ENCODE results near the gene CDR2. TPM values are rescaled to one million over a fixed set of nuclear protein-coding genes. Genes with fewer than 3 reads are reported as not detected.

Gene CDR2
- total and polyA plus RNA-seq, 9 of the 15 experiments (the other 6 are each of a cell fraction or from before 2014, with no cell fraction given) = 4.6 to 30.3 (median 19.9) TPM

- TF ChIP-seq POLR3G (IDR thresholded peaks at IDR 0.05; ENCODE audit: extremely low read depth, insufficient read length, insufficient replicate concordance) = peak; percentile 52
- TF ChIP-seq U2AF2 (optimal IDR thresholded peaks at IDR 0.05; ENCODE audit: low read depth, low read length) = no peak
- no peak for TF ChIP-seq ZNF133 (CRISPR knock-in tag; IDR thresholded peaks at IDR 0.05)
- no peak; the same call in 1 of the 2 replicates for TF ChIP-seq ZNF41 (CRISPR knock-in tag; conservative IDR thresholded peaks at IDR 0.05)
- 0 out of 2 replicates have a peak, but pooled peaks have one; percentile 3 for TF ChIP-seq JUND (IDR thresholded peaks at IDR 0.05; ENCODE audit: borderline replicate concordance, low read depth, low read length)
- TF ChIP-seq JUND (tag; IDR thresholded peaks at IDR 0.05; ENCODE audit: borderline replicate concordance, low read depth, low read length) = peak; percentile 54; the same call in 1 of the 3 replicates
- TF ChIP-seq CTCF (IDR thresholded peaks at IDR 0.05 in 2 of 3, conservative IDR thresholded peaks at IDR 0.05 in 1 of 3; ENCODE audit: insufficient read depth in 2 of 3, low read depth in 1 of 3, low read length in 3 of 3) = no peak
- TF ChIP-seq ZBED1 (IDR thresholded peaks at IDR 0.05) = no peak
- TF ChIP-seq USF2 (CRISPR knock-in tag; IDR thresholded peaks at IDR 0.05) = no peak
- no peak for TF ChIP-seq NR3C1 (CRISPR knock-in tag; IDR thresholded peaks at IDR 0.05)
- no peak for TF ChIP-seq PHF20 (IDR thresholded peaks at IDR 0.05; ENCODE audit: partially characterized antibody)
- no peak for TF ChIP-seq ZHX1 (conservative IDR thresholded peaks at IDR 0.05; ENCODE audit: low read length)
- no peak for TF ChIP-seq ZNF280A (IDR thresholded peaks at IDR 0.05; ENCODE audit: low read depth, partially characterized antibody)
- TF ChIP-seq MAZ (CRISPR knock-in tag; conservative IDR thresholded peaks at IDR 0.05 in 1 of 2, IDR thresholded peaks at IDR 0.05 in 1 of 2) = no peak
- no peak for TF ChIP-seq NR0B1 (IDR thresholded peaks at IDR 0.05; ENCODE audit: partially characterized antibody)
- no peak for TF ChIP-seq CBX5 (IDR thresholded peaks at IDR 0.05; ENCODE audit: borderline replicate concordance, low read depth)
- no peak for TF ChIP-seq HMG20A (CRISPR knock-in tag; conservative IDR thresholded peaks at IDR 0.05)
- no peak for TF ChIP-seq SNIP1 (IDR thresholded peaks at IDR 0.05; ENCODE audit: low read depth)
- TF ChIP-seq CHD4 (IDR thresholded peaks at IDR 0.05; ENCODE audit: insufficient read depth, insufficient replicate concordance, low read depth, low read length, poor library complexity, severe bottlenecking) = no peak
Measured at GRCh38 chr16:22297871-22298733, 76.3 kb downstream of the CDR2 start (continued).
